WTC11 (cell line): ENCODE results near the gene SAYSD1. TPM values are rescaled to one million over a fixed set of nuclear protein-coding genes. Genes with fewer than 3 reads are reported as not detected.

Experiments used
- ATAC-seq: fragments of 200-7000 bp; cut with Tn5 transposase; 2 replicates; pipeline ENCODE4 v1.10.0; 2021; ENCODE audit warnings: mild to moderate bottlenecking, moderate library complexity
- CTCF ChIA-PET: fragments of 300-600 bp; sonication (Branson Sonifier 250); formaldehyde crosslinking; loops from one replicate; lab custom pipeline; 2021; ENCODE audit warnings: antibody characterized with exemption; lab: Charles Lee
- POLR2A ChIA-PET: fragments of 350-600 bp; sonication (Branson Sonifier 250); formaldehyde crosslinking; loops from one replicate; lab custom pipeline; 2021; ENCODE audit warnings: antibody characterized with exemption; lab: Charles Lee
- DNase-seq: peaks from one replicate; pipeline ENCODE4 v3.0.0; 2021; ENCODE audit warnings: low spot score
- H3K27ac Mint-ChIP-seq: 2 replicates; pipeline ENCODE4 v1.8.0; 2021; ENCODE audit warnings: mixed read lengths
- H3K27me3 Mint-ChIP-seq: 2 replicates; pipeline ENCODE4 v1.8.0; 2021; ENCODE audit warnings: low read depth, mild to moderate bottlenecking, moderate library complexity, mixed read lengths
- H3K36me3 Mint-ChIP-seq: 2 replicates; pipeline ENCODE4 v1.8.0; 2021; ENCODE audit warnings: mixed read lengths
- H3K4me1 Mint-ChIP-seq: 2 replicates; pipeline ENCODE4 v1.8.0; 2022; ENCODE audit warnings: mixed read lengths
- H3K4me3 Mint-ChIP-seq: 2 replicates; pipeline ENCODE4 v1.8.0; 2021; ENCODE audit warnings: mild to moderate bottlenecking, moderate library complexity, mixed read lengths
- H3K9me3 Mint-ChIP-seq: 2 replicates; pipeline ENCODE4 v1.8.0; 2021; ENCODE audit warnings: mixed read lengths
- GABPB1 ChIP-seq: sonication (generic); formaldehyde crosslinking; IDR thresholded peaks from 2 replicates; pipeline ENCODE4 v1.8.1; 2023; ENCODE audit warnings: mild to moderate bottlenecking, missing genetic modification reagents
- KAT7 ChIP-seq: sonication (generic); formaldehyde crosslinking; IDR thresholded peaks from 2 replicates; pipeline ENCODE4 v1.8.1; 2023; ENCODE audit warnings: missing genetic modification reagents, mild to moderate bottlenecking, borderline replicate concordance
- MXD4 ChIP-seq: fragments of 250-450 bp; sonication (Bioruptor Pico); IDR thresholded peaks from 2 replicates; pipeline ENCODE4 v1.8.0; 2021; ENCODE audit warnings: mild to moderate bottlenecking, moderate library complexity, borderline replicate concordance
- NFATC4 ChIP-seq: fragments of 250-450 bp; sonication (Bioruptor Pico); IDR thresholded peaks from 2 replicates; pipeline ENCODE4 v1.9.0; 2021; ENCODE audit warnings: mild to moderate bottlenecking
- PRRX2 ChIP-seq: fragments of 250-450 bp; sonication (Bioruptor Pico); IDR thresholded peaks from 2 replicates; pipeline ENCODE4 v1.8.0; 2021; ENCODE audit warnings: mild to moderate bottlenecking
- ZNF263 ChIP-seq: sonication (generic); formaldehyde crosslinking; IDR thresholded peaks from 2 replicates; pipeline ENCODE4 v1.8.1; 2022; ENCODE audit warnings: low read depth, mild to moderate bottlenecking, moderate library complexity, missing genetic modification reagents
- ZNF416 ChIP-seq: fragments of 250-450 bp; sonication (Bioruptor Pico); IDR thresholded peaks from 2 replicates; pipeline ENCODE4 v1.9.0; 2021; ENCODE audit warnings: mild to moderate bottlenecking, inconsistent platforms
- ZNF423 ChIP-seq: fragments of 250-450 bp; sonication (Bioruptor Pico); IDR thresholded peaks from 2 replicates; pipeline ENCODE4 v2.1.2; 2022; ENCODE audit warnings: mild to moderate bottlenecking, moderate library complexity
- total RNA-seq: library from RNA; stranded (reverse); gene quantifications from 3 replicates; pipeline ENCODE4 v1.2.3, GENCODE V29; 2021
- TF ChIP-seq, protein P1 (sequence below): fragments of 250-450 bp; sonication (Bioruptor Pico); IDR thresholded peaks from 2 replicates; pipeline ENCODE4 v1.9.0; 2021; ENCODE audit warnings: mild to moderate bottlenecking
- TF ChIP-seq, protein P2 (sequence below): fragments of 250-450 bp; sonication (Bioruptor Pico); IDR thresholded peaks from 2 replicates; pipeline ENCODE4 v1.8.0; 2021; ENCODE audit warnings: mild to moderate bottlenecking
- TF ChIP-seq, protein P3 (sequence below): sonication (generic); formaldehyde crosslinking; IDR thresholded peaks from 2 replicates; pipeline ENCODE4 v1.8.0; 2022; ENCODE audit warnings: mild to moderate bottlenecking, missing genetic modification reagents
- TF ChIP-seq, protein P4 (sequence below): sonication (generic); formaldehyde crosslinking; IDR thresholded peaks from 2 replicates; pipeline ENCODE4 v1.8.1; 2023; ENCODE audit warnings: mild to moderate bottlenecking, moderate library complexity, missing genetic modification reagents
- TF ChIP-seq, protein P5 (sequence below): sonication (generic); formaldehyde crosslinking; IDR thresholded peaks from 2 replicates; pipeline ENCODE4 v1.8.1; 2023; ENCODE audit warnings: mild to moderate bottlenecking, missing genetic modification reagents, borderline replicate concordance
- TF ChIP-seq, protein P6 (sequence below): sonication (generic); formaldehyde crosslinking; conservative IDR thresholded peaks from 2 replicates; pipeline ENCODE4 v1.8.1; 2023; ENCODE audit warnings: mild to moderate bottlenecking, low read depth, missing genetic modification reagents, moderate library complexity

Gene SAYSD1
- total RNA-seq, 1 experiment from 2014 or later = 7.4 TPM

DNA sequence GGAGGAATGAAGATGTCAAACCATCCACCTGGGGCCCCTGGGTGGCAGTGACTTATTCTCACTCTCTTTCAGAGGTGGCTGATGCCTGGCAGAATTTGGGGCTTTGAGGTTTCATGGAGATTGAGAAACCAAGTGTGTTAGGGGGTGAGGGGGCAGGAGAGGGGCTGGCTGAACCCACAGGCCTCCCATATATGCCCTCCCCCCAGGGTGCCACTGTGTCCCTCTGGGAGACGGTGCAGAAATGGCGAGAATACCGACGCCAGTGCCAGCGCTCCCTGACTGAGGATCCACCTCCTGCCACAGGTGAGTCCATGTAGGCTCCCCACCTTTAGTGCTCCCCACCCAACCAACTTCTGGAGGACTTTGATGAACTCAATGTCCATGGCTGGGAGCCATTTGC is 58.8 kb downstream of the SAYSD1 start (continued):
- TF ChIP-seq, protein P1, sequence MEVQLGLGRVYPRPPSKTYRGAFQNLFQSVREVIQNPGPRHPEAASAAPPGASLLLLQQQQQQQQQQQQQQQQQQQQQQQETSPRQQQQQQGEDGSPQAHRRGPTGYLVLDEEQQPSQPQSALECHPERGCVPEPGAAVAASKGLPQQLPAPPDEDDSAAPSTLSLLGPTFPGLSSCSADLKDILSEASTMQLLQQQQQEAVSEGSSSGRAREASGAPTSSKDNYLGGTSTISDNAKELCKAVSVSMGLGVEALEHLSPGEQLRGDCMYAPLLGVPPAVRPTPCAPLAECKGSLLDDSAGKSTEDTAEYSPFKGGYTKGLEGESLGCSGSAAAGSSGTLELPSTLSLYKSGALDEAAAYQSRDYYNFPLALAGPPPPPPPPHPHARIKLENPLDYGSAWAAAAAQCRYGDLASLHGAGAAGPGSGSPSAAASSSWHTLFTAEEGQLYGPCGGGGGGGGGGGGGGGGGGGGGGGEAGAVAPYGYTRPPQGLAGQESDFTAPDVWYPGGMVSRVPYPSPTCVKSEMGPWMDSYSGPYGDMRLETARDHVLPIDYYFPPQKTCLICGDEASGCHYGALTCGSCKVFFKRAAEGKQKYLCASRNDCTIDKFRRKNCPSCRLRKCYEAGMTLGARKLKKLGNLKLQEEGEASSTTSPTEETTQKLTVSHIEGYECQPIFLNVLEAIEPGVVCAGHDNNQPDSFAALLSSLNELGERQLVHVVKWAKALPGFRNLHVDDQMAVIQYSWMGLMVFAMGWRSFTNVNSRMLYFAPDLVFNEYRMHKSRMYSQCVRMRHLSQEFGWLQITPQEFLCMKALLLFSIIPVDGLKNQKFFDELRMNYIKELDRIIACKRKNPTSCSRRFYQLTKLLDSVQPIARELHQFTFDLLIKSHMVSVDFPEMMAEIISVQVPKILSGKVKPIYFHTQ (CRISPR knock-in tag) = no peak
- TF ChIP-seq PRRX2 (CRISPR knock-in tag) (no peak), GABPB1 (CRISPR knock-in tag) (no peak)
- TF ChIP-seq, protein P2, sequence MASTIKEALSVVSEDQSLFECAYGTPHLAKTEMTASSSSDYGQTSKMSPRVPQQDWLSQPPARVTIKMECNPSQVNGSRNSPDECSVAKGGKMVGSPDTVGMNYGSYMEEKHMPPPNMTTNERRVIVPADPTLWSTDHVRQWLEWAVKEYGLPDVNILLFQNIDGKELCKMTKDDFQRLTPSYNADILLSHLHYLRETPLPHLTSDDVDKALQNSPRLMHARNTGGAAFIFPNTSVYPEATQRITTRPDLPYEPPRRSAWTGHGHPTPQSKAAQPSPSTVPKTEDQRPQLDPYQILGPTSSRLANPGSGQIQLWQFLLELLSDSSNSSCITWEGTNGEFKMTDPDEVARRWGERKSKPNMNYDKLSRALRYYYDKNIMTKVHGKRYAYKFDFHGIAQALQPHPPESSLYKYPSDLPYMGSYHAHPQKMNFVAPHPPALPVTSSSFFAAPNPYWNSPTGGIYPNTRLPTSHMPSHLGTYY (CRISPR knock-in tag) = no peak
- TF ChIP-seq, protein P3, sequence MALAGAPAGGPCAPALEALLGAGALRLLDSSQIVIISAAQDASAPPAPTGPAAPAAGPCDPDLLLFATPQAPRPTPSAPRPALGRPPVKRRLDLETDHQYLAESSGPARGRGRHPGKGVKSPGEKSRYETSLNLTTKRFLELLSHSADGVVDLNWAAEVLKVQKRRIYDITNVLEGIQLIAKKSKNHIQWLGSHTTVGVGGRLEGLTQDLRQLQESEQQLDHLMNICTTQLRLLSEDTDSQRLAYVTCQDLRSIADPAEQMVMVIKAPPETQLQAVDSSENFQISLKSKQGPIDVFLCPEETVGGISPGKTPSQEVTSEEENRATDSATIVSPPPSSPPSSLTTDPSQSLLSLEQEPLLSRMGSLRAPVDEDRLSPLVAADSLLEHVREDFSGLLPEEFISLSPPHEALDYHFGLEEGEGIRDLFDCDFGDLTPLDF (CRISPR knock-in tag) = no peak
- TF ChIP-seq, all 79 proteins: peak for 0

DNA sequence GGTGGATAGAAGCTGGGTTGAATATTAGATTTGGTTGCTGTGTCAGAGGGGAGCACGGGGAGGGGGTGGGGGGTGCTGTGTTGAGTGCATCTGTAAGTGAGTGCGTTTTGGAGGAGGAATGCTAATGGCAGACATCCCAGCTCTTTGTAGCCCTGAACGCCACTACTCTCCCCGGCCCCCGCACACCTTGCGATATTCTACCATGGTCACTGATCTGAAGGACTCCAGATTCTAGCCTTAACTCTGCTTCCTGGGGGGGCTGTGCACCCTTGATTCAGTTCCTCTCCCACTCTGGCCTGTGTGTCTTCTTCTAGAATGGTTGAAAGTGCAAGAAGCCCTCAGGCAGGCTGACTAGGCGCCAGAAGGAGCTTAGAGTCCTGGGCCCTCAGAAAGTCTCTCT is 59.3 kb downstream of the SAYSD1 start:
- CTCF ChIA-PET = interaction anchor here (0.7 to 2.9 kb wide), 6 partner anchors 33 to 134 kb away, joined by 3 to 14 read pairs (median 4); no protein-coding TSS in a partner anchor

More for the DNA sequence above, 59.3 kb downstream of the SAYSD1 start:
- DNase-seq (no peak), ATAC-seq (no peak)
- TF ChIP-seq, protein P1 (CRISPR knock-in tag) = no peak
- TF ChIP-seq, protein P4, sequence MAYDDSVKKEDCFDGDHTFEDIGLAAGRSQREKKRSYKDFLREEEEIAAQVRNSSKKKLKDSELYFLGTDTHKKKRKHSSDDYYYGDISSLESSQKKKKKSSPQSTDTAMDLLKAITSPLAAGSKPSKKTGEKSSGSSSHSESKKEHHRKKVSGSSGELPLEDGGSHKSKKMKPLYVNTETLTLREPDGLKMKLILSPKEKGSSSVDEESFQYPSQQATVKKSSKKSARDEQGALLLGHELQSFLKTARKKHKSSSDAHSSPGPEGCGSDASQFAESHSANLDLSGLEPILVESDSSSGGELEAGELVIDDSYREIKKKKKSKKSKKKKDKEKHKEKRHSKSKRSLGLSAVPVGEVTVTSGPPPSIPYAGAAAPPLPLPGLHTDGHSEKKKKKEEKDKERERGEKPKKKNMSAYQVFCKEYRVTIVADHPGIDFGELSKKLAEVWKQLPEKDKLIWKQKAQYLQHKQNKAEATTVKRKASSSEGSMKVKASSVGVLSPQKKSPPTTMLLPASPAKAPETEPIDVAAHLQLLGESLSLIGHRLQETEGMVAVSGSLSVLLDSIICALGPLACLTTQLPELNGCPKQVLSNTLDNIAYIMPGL (CRISPR knock-in tag) = no peak
- TF ChIP-seq KAT7 (CRISPR knock-in tag) (no peak), MXD4 (CRISPR knock-in tag) (no peak), ZNF416 (CRISPR knock-in tag) (no peak), ZNF423 (CRISPR knock-in tag) (no peak), NFATC4 (no peak), ZNF263 (no peak)
- TF ChIP-seq, protein P5, sequence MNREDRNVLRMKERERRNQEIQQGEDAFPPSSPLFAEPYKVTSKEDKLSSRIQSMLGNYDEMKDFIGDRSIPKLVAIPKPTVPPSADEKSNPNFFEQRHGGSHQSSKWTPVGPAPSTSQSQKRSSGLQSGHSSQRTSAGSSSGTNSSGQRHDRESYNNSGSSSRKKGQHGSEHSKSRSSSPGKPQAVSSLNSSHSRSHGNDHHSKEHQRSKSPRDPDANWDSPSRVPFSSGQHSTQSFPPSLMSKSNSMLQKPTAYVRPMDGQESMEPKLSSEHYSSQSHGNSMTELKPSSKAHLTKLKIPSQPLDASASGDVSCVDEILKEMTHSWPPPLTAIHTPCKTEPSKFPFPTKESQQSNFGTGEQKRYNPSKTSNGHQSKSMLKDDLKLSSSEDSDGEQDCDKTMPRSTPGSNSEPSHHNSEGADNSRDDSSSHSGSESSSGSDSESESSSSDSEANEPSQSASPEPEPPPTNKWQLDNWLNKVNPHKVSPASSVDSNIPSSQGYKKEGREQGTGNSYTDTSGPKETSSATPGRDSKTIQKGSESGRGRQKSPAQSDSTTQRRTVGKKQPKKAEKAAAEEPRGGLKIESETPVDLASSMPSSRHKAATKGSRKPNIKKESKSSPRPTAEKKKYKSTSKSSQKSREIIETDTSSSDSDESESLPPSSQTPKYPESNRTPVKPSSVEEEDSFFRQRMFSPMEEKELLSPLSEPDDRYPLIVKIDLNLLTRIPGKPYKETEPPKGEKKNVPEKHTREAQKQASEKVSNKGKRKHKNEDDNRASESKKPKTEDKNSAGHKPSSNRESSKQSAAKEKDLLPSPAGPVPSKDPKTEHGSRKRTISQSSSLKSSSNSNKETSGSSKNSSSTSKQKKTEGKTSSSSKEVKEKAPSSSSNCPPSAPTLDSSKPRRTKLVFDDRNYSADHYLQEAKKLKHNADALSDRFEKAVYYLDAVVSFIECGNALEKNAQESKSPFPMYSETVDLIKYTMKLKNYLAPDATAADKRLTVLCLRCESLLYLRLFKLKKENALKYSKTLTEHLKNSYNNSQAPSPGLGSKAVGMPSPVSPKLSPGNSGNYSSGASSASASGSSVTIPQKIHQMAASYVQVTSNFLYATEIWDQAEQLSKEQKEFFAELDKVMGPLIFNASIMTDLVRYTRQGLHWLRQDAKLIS = no peak
- TF ChIP-seq, protein P6, sequence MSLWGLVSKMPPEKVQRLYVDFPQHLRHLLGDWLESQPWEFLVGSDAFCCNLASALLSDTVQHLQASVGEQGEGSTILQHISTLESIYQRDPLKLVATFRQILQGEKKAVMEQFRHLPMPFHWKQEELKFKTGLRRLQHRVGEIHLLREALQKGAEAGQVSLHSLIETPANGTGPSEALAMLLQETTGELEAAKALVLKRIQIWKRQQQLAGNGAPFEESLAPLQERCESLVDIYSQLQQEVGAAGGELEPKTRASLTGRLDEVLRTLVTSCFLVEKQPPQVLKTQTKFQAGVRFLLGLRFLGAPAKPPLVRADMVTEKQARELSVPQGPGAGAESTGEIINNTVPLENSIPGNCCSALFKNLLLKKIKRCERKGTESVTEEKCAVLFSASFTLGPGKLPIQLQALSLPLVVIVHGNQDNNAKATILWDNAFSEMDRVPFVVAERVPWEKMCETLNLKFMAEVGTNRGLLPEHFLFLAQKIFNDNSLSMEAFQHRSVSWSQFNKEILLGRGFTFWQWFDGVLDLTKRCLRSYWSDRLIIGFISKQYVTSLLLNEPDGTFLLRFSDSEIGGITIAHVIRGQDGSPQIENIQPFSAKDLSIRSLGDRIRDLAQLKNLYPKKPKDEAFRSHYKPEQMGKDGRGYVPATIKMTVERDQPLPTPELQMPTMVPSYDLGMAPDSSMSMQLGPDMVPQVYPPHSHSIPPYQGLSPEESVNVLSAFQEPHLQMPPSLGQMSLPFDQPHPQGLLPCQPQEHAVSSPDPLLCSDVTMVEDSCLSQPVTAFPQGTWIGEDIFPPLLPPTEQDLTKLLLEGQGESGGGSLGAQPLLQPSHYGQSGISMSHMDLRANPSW (CRISPR knock-in tag) = no peak
- H3K36me3 Mint-ChIP-seq = no peaks in the 10 kb centered on the region
- POLR2A ChIA-PET = no interaction called here
- H3K9me3 Mint-ChIP-seq = no peaks in the 10 kb centered on the region
- no peak overlapping the region for H3K4me3 Mint-ChIP-seq
- peaks cover 9% of the 10 kb centered on the region; the same call in 1 of the 2 replicates for H3K27me3 Mint-ChIP-seq
- H3K4me1 Mint-ChIP-seq = peaks cover 13% of the 10 kb centered on the region
- no peak overlapping the region; the same call in 1 of the 2 replicates for H3K27ac Mint-ChIP-seq
